Germinal center (tissue), 1 donor: Measurements from ENCODE around the gene STXBP2.
A peak's percentile ranks its signal among the peaks of the same experiment; 100 is the strongest.

Experiments used
- DNase-seq: peaks from one replicate; pipeline ENCODE4 v3.0.0; 2012; ENCODE audit warnings: mixed read lengths, low spot score

Gene STXBP2

DNA sequence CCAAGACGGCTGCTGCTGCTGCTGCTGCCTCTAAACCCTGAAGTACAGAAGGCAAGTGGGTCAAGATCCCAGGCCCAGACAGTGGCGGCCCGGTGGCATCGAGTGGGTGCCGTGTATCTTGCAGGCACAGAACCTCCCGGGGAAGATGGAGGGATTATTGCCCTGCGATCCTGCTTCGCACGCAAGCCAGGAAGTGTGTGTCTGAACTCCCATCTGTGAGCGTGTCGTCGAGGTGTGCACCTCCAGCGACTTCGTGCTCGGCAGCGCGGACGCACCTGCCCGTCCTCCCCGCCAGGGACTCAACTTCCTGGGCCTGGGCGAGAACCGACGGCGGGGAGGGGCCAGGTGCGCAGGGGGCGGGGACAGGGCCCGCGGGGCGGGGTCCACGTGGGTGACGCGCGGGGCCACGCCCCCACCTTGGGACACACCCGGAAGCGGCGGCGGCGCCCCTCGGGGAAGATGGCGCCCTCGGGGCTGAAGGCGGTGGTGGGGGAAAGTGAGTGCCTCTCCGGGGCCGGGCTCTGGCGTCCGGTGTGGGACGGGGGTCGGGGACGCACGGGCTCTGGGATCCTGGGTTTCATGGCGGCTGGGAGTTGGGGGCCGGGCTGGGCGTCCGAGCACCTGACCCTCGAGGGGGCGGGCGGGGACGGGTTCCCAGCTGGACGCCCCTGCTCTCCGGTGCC is at the start of gene STXBP2:
Gene STXBP2, plus strand, starts transcription at position 420 of the 683 bp plus-strand sequence. Its CDS starts 40 bp downstream, at position 460.
- DNase-seq: peak; percentile 99

DNA sequence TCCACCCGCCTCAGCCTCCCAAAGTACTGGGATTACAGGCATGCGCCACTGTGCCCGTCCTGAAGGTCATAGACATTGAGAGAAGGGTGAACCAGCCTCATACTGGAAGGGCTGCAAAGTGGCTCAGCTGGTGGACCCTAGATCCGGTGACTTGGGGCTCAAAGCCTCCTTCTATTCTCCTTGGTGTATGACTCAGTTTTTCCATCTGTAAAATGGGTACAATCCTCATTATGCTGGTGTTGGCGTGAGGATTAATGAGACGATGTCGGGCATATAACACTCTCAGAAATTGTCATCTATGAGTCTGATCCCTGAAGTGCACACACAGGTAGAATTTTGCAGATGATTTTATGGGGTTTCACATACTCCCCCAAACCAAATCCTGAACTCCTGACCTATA is 47.1 kb upstream of the STXBP2 start:
- DNase-seq: no peak

- no peak for DNase-seq
Observed at GRCh38 chr19:7590256-7590655, 46.7 kb upstream of the STXBP2 start.

- DNase-seq: peak; percentile 72
Observed at GRCh38 chr19:7595466-7596133, 41.3 kb upstream of the STXBP2 start, which contains the start of gene CAMSAP3. TSS of gene CAMSAP3 (plus strand) at chr19:7595863. CDS start at chr19:7596003, 140 bp downstream.

GRCh38 chr19:7596211-7596937 is 40.5 kb upstream of the STXBP2 start:
- no peak for DNase-seq

GRCh38 chr19:7597689-7598088 is 39.2 kb upstream of the STXBP2 start:
- DNase-seq: no peak

GRCh38 chr19:7598180-7598579 is 38.7 kb upstream of the STXBP2 start:
- no peak for DNase-seq

DNA sequence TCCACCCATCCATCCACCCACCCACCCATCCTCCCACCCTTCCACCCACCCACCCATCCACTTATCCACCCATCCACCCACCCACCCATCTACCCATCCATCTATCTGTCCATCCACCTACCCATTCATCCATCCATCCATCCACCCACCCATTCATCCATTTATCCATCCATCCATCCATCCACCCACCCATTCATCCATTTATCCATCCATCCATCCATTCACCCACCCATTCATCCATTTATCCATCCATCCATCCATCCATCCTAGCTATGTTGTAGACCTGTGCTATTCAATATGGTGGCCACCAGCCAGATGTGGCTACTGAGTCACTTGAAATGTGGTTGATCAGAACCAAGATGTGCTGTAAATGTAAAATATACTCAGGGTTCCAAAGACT is 36.2 kb upstream of the STXBP2 start:
- no peak for DNase-seq

DNA sequence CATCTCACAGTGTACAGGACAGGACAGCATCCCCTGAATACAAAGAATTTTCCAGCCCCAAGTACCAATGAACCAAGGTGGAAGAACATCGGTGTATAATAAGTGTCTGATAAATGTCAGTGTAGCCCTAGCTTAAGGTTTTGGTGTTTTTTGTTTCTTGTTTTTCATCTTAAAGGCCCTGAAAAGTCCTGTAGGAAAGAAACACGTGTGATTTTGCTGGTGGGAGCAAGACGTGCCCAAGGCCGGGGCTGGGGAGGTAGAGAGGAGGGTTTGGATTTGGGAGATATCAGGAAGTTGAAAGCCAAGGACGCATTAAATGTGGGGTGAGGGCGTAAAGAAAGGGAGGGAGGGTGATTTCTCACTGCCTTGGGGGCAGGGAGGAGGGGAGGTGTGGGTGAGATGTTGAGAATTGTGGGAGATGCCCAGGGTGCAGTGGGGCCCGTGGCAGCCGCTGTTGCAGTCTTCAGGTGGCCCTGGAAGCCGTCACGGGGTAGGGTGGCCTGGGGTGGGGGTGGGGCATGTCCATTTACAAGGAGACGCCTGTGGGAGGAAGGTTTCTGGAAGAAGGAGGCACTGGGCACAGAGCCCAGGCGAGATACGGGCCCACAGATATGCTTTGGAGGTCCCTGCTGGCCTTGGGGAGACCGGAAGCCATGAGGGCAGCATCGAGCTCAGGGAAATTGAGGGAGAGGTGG is 34.5 kb upstream of the STXBP2 start:
- no peak for DNase-seq

- no peak for DNase-seq
Observed at GRCh38 chr19:7602935-7603497, 33.9 kb upstream of the STXBP2 start.

DNA sequence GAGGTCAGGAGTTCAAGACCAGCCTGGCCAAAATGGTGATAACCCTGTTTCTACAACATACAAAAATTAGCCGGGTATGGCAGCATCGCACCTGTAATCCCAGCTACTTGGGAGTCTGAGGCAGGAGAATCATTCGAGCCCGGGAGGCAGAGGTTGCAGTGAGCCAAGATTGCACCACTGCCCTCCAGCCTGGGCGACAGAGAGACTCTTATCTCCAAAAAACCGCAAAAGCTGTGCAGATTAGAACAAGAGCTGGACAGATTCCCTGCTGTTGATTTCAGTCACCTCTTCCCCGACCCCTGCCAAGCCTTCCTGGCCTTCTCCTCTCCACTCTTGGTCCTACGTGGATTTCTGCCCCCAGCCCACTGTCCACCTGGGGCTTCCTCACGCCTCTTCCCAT is 33.0 kb upstream of the STXBP2 start:
- DNase-seq: no peak

GRCh38 chr19:7605490-7606222 is 31.3 kb upstream of the STXBP2 start:
- DNase-seq: no peak

DNA sequence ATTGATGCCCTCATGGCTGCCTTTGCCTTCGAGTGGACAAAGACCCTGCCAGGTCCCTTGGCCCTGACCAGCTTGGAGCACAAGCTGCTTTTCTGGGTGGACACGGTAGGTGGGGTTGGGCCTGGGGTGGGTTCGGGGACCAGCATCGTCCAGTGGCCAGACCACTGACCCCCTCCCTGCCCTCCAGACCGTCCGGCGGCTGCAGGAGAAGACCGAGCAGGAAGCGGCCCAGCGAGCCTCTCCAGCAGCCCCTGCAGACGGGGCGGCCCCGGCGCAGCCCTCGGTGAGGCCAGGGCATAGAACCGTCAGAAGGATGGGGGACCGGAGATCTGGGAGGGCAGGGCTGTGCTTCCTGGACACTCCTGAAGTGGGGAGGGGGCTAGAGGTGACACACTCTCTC is 30.6 kb upstream of the STXBP2 start:
- DNase-seq: no peak

- DNase-seq: no peak
Observed at GRCh38 chr19:7607212-7607873, 29.6 kb upstream of the STXBP2 start.

- no peak for DNase-seq
Observed at GRCh38 chr19:7607874-7608560, 28.9 kb upstream of the STXBP2 start.

DNA sequence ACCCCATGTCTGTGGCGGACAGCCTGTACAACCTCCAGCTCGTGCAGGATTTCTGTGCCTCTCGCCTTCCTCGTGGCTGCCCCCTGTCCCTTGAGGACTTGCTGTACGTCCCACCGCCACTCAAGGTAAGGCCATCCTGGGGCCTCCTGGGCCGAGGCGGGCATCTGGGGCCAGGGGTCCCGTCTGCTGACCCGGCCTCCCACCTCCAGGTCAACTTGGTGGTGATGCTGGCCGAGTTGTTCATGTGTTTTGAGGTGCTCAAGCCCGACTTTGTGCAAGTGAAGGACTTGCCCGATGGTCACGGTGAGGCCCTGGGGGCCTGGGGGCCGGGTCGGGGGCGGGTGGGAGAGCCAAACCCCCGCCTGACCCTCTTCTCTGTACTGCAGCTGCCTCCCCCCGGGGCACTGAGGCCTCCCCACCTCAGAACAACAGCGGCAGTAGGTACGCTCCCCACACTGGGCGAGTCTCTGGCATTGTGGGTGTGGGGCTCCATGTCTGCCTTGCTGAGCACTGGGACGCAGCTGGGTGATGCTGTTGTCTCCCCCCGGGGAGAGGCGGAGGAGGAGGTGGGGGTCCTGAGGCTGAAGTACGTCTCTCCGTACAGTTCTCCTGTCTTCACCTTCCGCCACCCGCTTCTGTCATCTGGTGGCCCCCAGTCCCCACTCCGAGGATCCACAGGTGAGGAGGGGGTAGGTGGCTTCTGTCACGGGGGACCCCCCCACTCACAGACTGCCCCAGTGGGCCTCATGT is 26.2 kb upstream of the STXBP2 start:
- no peak for DNase-seq

DNA sequence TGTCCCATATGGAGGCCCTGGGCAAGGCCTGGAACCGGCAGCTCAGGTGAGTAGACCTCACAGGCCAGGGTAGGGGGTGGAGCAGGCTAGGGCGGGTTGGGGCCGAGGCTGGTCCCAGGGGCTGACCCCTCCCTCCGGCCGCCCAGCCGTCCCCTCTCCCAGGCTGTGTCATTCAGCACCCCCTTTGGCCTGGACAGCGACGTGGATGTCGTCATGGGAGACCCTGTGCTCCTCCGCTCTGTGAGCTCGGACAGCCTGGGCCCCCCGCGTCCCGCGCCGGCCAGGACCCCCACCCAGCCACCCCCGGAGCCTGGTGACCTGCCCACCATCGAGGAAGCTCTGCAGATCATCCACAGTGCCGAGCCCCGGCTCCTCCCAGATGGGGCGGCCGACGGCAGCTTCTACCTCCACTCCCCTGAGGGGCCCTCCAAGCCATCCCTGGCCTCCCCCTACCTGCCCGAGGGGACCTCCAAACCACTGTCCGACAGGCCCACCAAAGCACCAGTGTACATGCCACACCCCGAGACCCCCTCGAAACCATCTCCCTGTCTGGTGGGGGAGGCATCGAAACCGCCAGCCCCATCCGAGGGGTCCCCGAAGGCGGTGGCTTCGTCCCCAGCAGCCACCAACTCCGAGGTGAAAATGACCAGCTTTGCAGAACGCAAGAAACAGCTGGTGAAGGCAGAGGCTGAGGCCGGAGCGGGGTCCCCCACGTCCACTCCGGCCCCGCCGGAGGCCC is 25.2 kb upstream of the STXBP2 start:
- no peak for DNase-seq
